Inflammatory macrophage treated with lipopolysaccharide for 1 hour (primary cell): Measurements from ENCODE around the gene GNMT.
"Not testable (repeated sequence)": the region's sequence is repeated elsewhere in the genome, so short reads cannot be mapped to it uniquely, and the experiment has no call there.

ENCODE experiments used
- DNase-seq, 2 donors: peaks; one replicate each; pipeline ENCODE4 v3.0.0-alpha.2; 2020 to 2022

The GNMT gene

DNA sequence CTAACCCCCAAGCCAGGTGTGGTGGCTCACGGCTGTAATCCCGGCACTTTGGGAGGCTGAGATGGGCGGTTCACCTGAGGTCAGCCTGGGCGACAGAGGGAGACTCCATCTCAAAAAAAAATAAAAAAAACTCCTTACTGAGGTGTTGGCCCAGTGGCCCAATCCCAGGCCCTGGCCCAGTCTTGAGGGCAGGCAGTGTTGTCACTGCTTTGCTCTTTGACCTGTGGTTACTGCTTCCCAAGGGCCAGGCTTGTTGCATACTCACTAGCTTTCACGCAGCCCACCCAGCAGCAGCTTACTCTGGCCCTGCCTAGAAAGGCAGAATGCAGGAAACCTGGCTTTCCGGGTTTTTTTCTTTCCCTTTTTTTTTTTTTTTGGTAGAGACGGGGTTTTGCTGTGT is 18.1 kb upstream of the GNMT start:
- DNase-seq, result no peak

GRCh38 chr6:42947950-42948349 is 12.6 kb upstream of the GNMT start:
- no peak for DNase-seq

DNA sequence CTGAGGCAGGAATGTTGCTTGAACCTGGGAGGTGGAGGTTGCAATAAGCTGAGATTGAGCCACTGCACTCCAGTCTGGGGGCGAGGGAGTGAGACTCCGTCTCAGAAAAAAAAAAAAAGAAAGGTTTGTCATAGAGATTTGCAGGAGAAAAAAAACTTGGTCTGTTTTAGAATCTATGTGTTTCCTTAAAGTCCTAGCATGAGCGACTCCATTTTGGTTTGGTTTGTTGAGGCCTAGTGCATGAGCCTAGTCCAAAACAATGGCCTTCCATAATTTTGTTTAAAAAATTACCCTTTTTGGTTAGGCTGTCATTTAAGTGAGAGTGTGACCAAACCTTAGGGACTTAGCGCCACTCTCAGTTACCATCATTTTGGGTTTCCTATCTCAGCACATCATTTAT is 8.2 kb upstream of the GNMT start:
- no peak for DNase-seq

- DNase-seq, result not testable (repeated sequence)
Measured at GRCh38 chr6:42954405-42954804, 6.1 kb upstream of the GNMT start.

GRCh38 chr6:42958125-42958524 is 2.4 kb upstream of the GNMT start:
- no peak for DNase-seq

DNA sequence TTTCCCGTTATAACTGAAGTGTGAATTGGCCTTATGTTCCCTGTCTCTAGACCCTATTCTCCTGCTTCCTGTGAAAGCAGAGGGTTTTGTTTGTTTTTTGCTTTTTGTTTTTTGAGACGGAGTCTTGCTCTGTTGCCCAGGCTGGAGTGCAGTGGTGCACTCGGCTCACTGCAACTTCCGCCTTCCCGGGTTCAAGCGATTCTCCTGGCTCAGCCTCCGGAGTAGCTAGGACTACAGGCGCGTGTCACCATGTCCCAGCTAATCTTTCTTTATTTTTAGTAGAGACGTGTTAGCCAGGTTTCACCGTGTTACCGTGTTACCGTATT is 674 bp upstream of the GNMT start:
- no peak for DNase-seq

DNA sequence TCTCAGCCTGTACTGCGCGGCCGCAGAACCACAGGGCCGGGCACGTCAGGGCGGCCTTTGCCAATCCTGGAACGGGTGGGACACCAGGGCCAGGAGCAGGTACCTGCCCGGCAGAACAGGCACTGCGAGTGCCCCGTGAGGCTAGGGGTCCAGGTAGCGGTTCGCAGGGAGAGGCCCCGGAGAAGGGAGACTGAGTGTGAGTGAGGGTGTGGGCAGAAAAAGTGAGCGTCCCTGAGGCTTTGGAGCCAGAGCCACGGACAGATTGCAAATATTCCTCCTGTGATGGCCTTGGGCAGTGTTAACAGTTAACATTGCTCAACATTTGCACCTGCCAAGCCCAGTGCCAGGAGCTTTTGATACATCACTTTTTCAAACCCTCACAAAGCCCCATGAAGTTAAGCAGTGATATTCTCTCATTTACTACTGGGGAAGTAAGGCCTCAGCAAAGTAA is 491 bp downstream of the GNMT start:
- DNase-seq, result no peak

DNA sequence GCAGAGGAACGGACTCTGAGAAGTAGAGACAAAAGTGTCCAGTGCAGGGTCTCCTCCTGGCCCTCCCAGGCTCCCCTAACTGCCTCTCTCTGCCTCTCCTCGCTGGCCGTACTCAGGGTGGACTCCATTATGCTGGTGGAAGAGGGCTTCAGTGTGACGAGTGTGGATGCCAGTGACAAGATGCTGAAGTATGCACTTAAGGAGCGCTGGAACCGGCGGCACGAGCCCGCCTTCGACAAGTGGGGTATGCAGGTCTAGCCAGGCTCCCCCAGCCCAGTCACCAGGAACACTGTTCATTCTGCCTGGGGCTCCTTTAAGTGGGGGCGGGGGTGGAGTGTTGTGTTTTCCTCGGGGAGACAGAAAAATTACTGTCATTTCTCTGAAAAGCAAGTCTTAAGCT is 1.5 kb downstream of the GNMT start:
- DNase-seq, result no peak

DNA sequence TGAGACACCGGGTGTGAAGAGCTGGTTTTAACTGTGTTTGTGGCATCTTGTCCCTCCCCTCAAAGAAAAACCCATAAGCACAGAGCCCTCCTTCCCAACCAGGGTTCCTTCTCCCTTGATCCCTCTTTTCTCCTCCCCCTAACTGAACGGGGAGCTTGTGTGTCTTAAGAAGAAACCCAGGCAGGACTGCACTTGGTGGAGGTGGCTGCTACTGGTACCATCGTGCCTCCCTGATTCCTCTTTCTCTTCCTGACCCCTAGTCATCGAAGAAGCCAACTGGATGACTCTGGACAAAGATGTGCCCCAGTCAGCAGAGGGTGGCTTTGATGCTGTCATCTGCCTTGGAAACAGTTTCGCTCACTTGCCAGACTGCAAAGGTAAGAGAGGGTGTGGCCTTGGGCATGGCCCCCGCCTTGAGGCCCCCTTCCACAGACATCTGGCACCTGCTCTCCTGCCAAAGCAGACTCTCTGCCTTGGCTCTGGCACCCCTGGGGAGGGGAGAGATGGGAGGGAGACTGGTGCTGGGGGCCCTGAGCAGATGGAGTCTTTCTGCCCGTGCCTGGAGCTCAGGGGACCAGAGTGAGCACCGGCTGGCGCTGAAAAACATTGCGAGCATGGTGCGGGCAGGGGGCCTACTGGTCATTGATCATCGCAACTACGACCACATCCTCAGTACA is 2.1 kb downstream of the GNMT start:
- DNase-seq, result no peak

DNA sequence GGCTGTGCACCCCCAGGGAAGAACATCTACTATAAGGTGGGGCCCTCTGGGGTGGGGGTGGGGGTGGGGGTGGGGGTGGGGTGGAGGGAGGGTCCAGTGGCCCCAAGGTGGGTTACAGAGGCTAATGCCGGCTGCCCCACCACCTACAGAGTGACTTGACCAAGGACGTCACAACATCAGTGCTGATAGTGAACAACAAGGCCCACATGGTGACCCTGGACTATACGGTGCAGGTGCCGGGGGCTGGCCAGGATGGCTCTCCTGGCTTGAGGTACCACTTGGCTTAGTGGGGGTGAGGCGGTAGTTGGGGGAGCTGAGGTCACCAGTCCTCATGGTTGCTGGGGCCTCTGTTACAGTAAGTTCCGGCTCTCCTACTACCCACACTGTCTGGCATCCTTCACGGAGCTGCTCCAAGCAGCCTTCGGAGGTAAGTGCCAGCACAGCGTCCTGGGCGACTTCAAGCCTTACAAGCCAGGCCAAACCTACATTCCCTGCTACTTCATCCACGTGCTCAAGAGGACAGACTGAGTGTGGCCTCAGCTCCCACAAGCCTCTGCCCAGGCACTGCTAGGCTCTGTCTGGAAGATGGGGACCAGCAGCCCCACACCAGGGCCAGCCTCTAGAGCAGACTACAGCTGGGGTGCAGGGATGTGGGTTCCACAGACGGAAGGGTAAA is 2.8 kb downstream of the GNMT start:
- no peak for DNase-seq

DNA sequence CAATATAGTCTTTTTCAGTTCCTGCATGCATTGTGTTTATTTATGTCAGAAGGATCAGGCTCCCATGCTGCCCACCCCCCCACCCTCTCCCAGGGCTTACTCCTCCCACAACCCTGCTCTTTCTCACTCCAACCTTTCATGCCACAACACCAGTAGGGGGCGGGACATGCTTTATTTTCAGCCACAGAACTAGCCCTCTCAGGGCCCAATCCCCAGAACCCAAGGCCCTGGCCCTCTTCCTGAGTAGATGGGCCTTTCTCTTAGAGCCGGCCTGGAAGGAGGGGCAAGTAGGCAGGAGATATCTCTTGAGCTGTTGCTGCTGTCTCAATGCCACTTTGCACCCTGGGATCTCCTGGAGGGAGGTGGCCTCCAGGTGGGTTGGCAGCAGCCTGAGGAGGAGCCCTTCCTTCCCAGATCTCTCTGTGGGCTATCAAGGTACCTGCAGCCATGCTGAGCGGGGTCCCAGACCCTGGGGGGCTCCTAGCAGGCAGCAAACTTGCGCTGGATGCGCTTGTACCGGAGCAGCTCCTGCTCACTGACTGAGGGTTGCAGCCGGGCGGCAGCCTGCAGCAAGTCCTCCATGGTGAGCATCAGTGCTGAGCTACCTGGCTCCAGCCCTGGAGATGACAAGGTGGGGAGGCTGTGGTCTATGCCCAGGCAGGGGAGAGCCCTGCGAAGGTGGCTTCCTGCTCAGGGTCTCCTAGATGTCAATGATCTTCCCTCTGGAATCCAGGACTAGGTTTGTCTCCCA is 3.5 kb downstream of the GNMT start:
- peak; percentile 33 to 60 for DNase-seq

DNA sequence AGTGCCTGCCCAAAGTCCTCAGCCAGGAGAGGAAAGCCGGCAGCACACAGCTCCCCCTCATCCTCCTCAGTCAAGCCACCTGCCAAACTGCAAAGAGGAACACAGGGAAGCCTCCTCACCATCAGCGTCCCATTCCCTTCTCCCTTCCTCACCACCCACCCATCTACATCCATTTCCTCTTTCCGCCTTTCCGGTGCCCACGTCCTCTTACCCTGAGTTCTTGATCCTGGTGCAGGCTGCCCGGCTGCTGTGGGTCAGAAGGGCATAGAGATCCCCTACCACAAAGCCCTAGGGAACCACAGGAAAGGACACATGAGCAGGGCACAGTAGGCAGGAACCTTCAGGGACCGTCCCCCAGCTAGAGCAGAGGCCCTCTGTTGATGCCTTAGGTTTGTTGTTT is 6.0 kb downstream of the GNMT start:
- DNase-seq, result peak; percentile 26 to 50

GRCh38 chr6:42967228-42967627 is 6.7 kb downstream of the GNMT start:
- DNase-seq, result no peak

- DNase-seq, result no peak
Measured at GRCh38 chr6:42968126-42968701, 7.7 kb downstream of the GNMT start.

- DNase-seq, result no peak
Measured at GRCh38 chr6:42968783-42969182, 8.2 kb downstream of the GNMT start.

DNA sequence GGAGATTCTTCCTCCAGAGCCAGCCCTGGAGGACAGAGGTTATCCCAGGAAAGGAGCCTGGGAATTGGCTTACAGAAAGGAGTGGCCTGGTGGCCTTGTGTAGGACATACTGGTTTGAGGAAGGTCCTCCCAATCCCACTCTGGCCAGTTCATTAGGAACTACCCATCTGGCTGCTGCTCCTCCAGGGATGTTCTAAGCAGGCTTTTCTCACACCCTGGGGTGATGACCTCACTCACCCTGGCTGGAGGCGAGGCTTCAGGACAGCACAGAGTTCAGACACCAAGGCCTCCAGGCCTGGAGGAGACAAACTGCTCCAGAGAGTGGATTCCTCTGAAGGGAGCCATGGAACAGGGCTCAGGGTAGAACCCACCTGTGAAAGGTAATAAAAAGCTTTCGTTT is 8.9 kb downstream of the GNMT start:
- peak in 1 of 2 donors; percentile 17 for DNase-seq

GRCh38 chr6:42969934-42970333 is 9.4 kb downstream of the GNMT start:
- no peak for DNase-seq

- peak in 1 of 2 donors; percentile 17 for DNase-seq
Measured at GRCh38 chr6:42970871-42971612, 10.5 kb downstream of the GNMT start.

- DNase-seq, result no peak
Measured at GRCh38 chr6:42971746-42972327, 11.3 kb downstream of the GNMT start.

- peak; percentile 52 to 92 for DNase-seq
Measured at GRCh38 chr6:42973926-42974325, 13.4 kb downstream of the GNMT start.

GRCh38 chr6:42974919-42975505 is 14.5 kb downstream of the GNMT start:
- no peak for DNase-seq

DNA sequence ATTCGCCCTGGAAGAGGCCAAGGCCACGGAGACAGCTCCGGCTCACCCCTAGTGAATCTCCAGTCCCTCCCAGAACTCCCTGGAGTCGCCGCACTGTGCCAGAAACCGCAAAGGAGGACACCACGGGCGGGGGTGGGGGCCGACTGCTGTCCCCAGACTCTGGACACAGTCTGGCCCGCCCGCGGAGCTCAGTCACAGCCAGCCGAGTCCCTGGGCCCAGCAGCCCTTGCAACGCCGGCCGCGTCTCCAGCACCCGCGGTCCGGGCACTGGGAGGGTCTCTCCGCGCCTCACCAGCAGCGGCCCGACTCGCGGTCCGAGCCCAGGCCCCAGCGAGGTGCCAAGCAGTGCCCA is 17.9 kb downstream of the GNMT start:
- DNase-seq, result peak; percentile 37 to 40
